Endothelial cell of umbilical vein (primary cell): ENCODE measurements around the gene TMCC2. TPM values are rescaled to one million over a fixed set of nuclear protein-coding genes. Genes with fewer than 3 reads are reported as not detected.

Experiments
- BruUV-seq: library from RNA; stranded (reverse); fragments of 400-500 nt; replicated peaks from 2 replicates; lab custom pipeline; 2021; lab: Mats Ljungman, UMichigan
- CTCF ChIA-PET: fragments of 300-600, 350-600 bp; sonication (Branson Sonifier 250); formaldehyde crosslinking; loops from one replicate; lab custom pipeline; 2021; ENCODE audit warnings: antibody characterized with exemption, inconsistent platforms; lab: Charles Lee
- POLR2A ChIA-PET: fragments of 300-600, 350-600 bp; sonication (Branson Sonifier 250); formaldehyde crosslinking; loops from one replicate; lab custom pipeline; 2021; ENCODE audit warnings: antibody characterized with exemption, inconsistent platforms; lab: Charles Lee
- DNase-seq: peaks from one replicate; pipeline ENCODE4 v3.0.0-alpha.2; 2011; ENCODE audit warnings: low read depth, low spot score
- FAIRE-seq: peaks from 2 replicates; lab custom pipeline; 2011; peaks lifted over from hg19 to GRCh38; lab: Jason Lieb, UNC
- H2AFZ ChIP-seq: 2 replicates; pipeline ENCODE4 v1.6.0; 2012; ENCODE audit warnings: low read depth, low read length, control low read depth, inconsistent platforms
- H3K27ac ChIP-seq: 2 replicates; pipeline ENCODE4 v1.5.1; 2011; ENCODE audit warnings: low read depth, mild to moderate bottlenecking, control low read depth, low read length, moderate library complexity; ENCODE audit not compliant: insufficient read depth
- H3K27me3 ChIP-seq, 2 experiments: 2 replicates each; pipeline versions ENCODE4 v1.6.0 to v1.6.1; 2011; ENCODE audit warnings: low read length in 2 of 2, mixed read lengths in 1 of 2; ENCODE audit not compliant: control insufficient read depth in 2 of 2, insufficient read depth in 2 of 2
- H3K36me3 ChIP-seq, 2 experiments: 2 replicates in 1 of 2; 3 replicates in 1 of 2; pipeline ENCODE4 v1.5.1; 2011; ENCODE audit warnings: low read length in 2 of 2, mild to moderate bottlenecking in 1 of 2, moderate library complexity in 1 of 2; ENCODE audit not compliant: control insufficient read depth in 2 of 2, insufficient read depth in 2 of 2; ENCODE audit errors: extremely low read depth in 1 of 2
- H3K4me1 ChIP-seq: 3 replicates; pipeline ENCODE4 v1.5.1; 2011; ENCODE audit warnings: mild to moderate bottlenecking, low read length; ENCODE audit not compliant: control insufficient read depth, insufficient read depth; ENCODE audit errors: extremely low read depth
- H3K4me2 ChIP-seq: 2 replicates; pipeline ENCODE4 v1.6.1; 2011; ENCODE audit warnings: low read length, control low read depth, mixed read lengths; ENCODE audit not compliant: insufficient read depth
- H3K4me3 ChIP-seq, 3 experiments: fragments of 200-600 bp in 1 of 3; sonication (generic), shearing (Covaris generic) in 1 of 3; replicated peaks in 1 of 3; 2 replicates each; pipeline ENCODE4 v1.5.1; 2011 to 2016; ENCODE audit warnings: control low read depth in 3 of 3, low read length in 3 of 3, mild to moderate bottlenecking in 2 of 3, inconsistent platforms in 1 of 3, low read depth in 1 of 3, moderate library complexity in 1 of 3; ENCODE audit not compliant: insufficient read depth in 1 of 3
- H3K79me2 ChIP-seq: 2 replicates; pipeline ENCODE4 v1.6.0; 2012; ENCODE audit warnings: low read length, inconsistent platforms; ENCODE audit not compliant: control insufficient read depth, insufficient read depth
- H3K9ac ChIP-seq: replicated peaks from 2 replicates; pipeline ENCODE3; 2011; ENCODE audit warnings: low read length, control low read depth; ENCODE audit not compliant: insufficient read depth; ENCODE audit errors: extremely low read depth
- H3K9me1 ChIP-seq: replicated peaks from 3 replicates; pipeline ENCODE4 v1.6.0; 2011; ENCODE audit warnings: mild to moderate bottlenecking, low read length; ENCODE audit not compliant: control insufficient read depth, insufficient read depth; ENCODE audit errors: extremely low read depth
- H3K9me3 ChIP-seq: replicated peaks from 2 replicates; pipeline ENCODE4 v1.5.1; 2012; ENCODE audit warnings: low read length, inconsistent platforms; ENCODE audit not compliant: control insufficient read depth, insufficient read depth
- H4K20me1 ChIP-seq: replicated peaks from 2 replicates; pipeline ENCODE3; 2011; ENCODE audit warnings: mild to moderate bottlenecking, low read length; ENCODE audit not compliant: control insufficient read depth, insufficient read depth; ENCODE audit errors: extremely low read depth
- EZH2 ChIP-seq: IDR thresholded peaks from 2 replicates; pipeline ENCODE4 v1.6.1; 2012; ENCODE audit warnings: borderline replicate concordance, low read depth, mild to moderate bottlenecking, moderate library complexity, low read length, inconsistent platforms; ENCODE audit not compliant: severe bottlenecking
- FOS ChIP-seq: IDR thresholded peaks from 2 replicates; pipeline ENCODE4 v1.6.1; 2011; ENCODE audit warnings: mild to moderate bottlenecking, low read length, moderate library complexity, borderline replicate concordance; ENCODE audit not compliant: insufficient read depth
- GATA2 ChIP-seq: IDR thresholded peaks from 2 replicates; pipeline ENCODE4 v1.7.0; 2011; ENCODE audit warnings: low read depth, mild to moderate bottlenecking, moderate library complexity, mixed read lengths, low read length; ENCODE audit not compliant: insufficient read length, insufficient read depth
- JUN ChIP-seq: IDR thresholded peaks from 2 replicates; pipeline ENCODE4 v1.6.1; 2011; ENCODE audit warnings: borderline replicate concordance, low read depth; ENCODE audit not compliant: insufficient read length, insufficient read depth
- MYC ChIP-seq: IDR thresholded peaks from one replicate; pipeline ENCODE4 v1.6.1; 2011; ENCODE audit warnings: mild to moderate bottlenecking, low read depth, low read length
- POLR2A ChIP-seq: IDR thresholded peaks from 2 replicates; pipeline ENCODE4 v1.6.1; 2012; ENCODE audit warnings: low read depth, mild to moderate bottlenecking, control low read depth, low read length
- POLR2AphosphoS5 ChIP-seq: IDR thresholded peaks from 2 replicates; pipeline ENCODE4 v1.6.1; 2012; ENCODE audit warnings: low read depth, mild to moderate bottlenecking, control low read depth, low read length, moderate library complexity; ENCODE audit not compliant: insufficient read depth
- dilution Hi-C: fragments of 300-500 bp; cut with MboI; formaldehyde crosslinking; loops from one replicate; pipeline ENCODE4 v1.15.0; 2019; ENCODE audit warnings: low sequenced_read_pairs; ENCODE audit not compliant: extremely low pct_ligation_motif_present
- intact Hi-C: fragments of 100-400 bp; cut with micrococcal nuclease; formaldehyde crosslinking; loops from one replicate; pipeline ENCODE4 v1.10.0; 2022
- polyA plus RNA-seq, 4 experiments: library from polyadenylated mRNA; depleted of rRNA in 3 of 4; stranded (reverse) in 3 of 4; unstranded in 1 of 4; fragments of >200 nt; gene quantifications; 2 replicates each; pipeline versions ENCODE4 v1.2.1 to v1.2.3, GENCODE V29; 2011 to 2012; ENCODE audit warnings: missing spikeins in 1 of 4
- total RNA-seq: library from RNA; stranded (reverse); gene quantifications from 2 replicates; pipeline ENCODE4 v1.2.3, GENCODE V29; 2021
- TF ChIP-seq, protein P1 (sequence below), 2 donors: IDR thresholded peaks; 1 replicate in 1 of 2; 2 replicates in 1 of 2; pipeline ENCODE4 v1.5.1; 2011; ENCODE audit warnings: low read length in 2 of 2, mild to moderate bottlenecking in 2 of 2, moderate library complexity in 2 of 2, control low read depth in 1 of 2, inconsistent platforms in 1 of 2, low read depth in 1 of 2; ENCODE audit not compliant: insufficient read depth in 1 of 2; ENCODE audit errors: extremely low read depth in 1 of 2
- TF ChIP-seq, protein P2 (sequence below): IDR thresholded peaks from 2 replicates; pipeline ENCODE4 v1.6.1; 2011; ENCODE audit not compliant: insufficient read depth, insufficient read length

TMCC2 gene
- total and polyA plus RNA-seq, 2 donors (not counting 3 experiments of a cell fraction or from before 2014, with no cell fraction given) = 2.0 to 2.1 TPM

- POLR2A ChIA-PET = interaction anchor here (1.1 to 1.7 kb wide), 3 partner anchors 10 to 23 kb away, joined by 4 to 9 read pairs (median 6); no protein-coding TSS in a partner anchor
- Histone ChIP-seq H3K4me2 (peak overlapping the region; percentile 18), H3K27ac (peak overlapping the region; percentile 61), H3K9me1 (no peaks in the 10 kb centered on the region), H3K4me1 (peaks cover 30% of the 10 kb centered on the region), H3K9me3 (no peaks in the 10 kb centered on the region), H3K4me3 (no peak overlapping the region), H4K20me1 (no peaks in the 10 kb centered on the region), H3K9ac (no peak overlapping the region), H3K36me3 (no peaks in the 10 kb centered on the region), H3K27me3 (no peaks in the 10 kb centered on the region), H2AFZ (no peak overlapping the region), H3K79me2 (no peaks in the 10 kb centered on the region)
- intact Hi-C loops = loop anchor here (1.0 kb wide), 2 partner anchors 11 to 26 kb away; partner anchors contain the start of gene NUAK2
- FAIRE-seq (no peak), DNase-seq (no peak)
- BruUV-seq = no TSS peak
- CTCF ChIA-PET = interaction anchor here (0.9 to 6.9 kb wide), 12 partner anchors 8 to 230 kb away, joined by 3 to 49 read pairs (median 6); partner anchors contain the start of gene NUAK2
- dilution Hi-C loops = no loop called here
- no peak for TF ChIP-seq POLR2AphosphoS5
These were observed 67.2 kb downstream of the TMCC2 start for GRCh38 chr1:205294934-205295333.

- no peak for FAIRE-seq
- DNase-seq = no peak
- Histone ChIP-seq H4K20me1 (no peaks in the 10 kb centered on the region), H3K9me3 (no peaks in the 10 kb centered on the region), H3K27ac (no peak overlapping the region), H3K79me2 (no peaks in the 10 kb centered on the region), H3K9ac (no peak overlapping the region), H3K27me3 (no peaks in the 10 kb centered on the region), H3K4me3 (no peak overlapping the region), H2AFZ (no peak overlapping the region), H3K36me3 (no peaks in the 10 kb centered on the region), H3K9me1 (no peaks in the 10 kb centered on the region), H3K4me1 (peaks cover 30% of the 10 kb centered on the region), H3K4me2 (no peak overlapping the region)
- ChIA-PET POLR2A (no interaction called here), CTCF (interaction anchor here (3.4 to 6.9 kb wide), 2 partner anchors 22 to 23 kb away, joined by 36 to 49 read pairs; partner anchors contain the start of gene NUAK2)
- TF ChIP-seq FOS (no peak), POLR2AphosphoS5 (no peak), EZH2 (no peak), POLR2A (no peak), JUN (no peak), MYC (no peak), GATA2 (no peak)
- TF ChIP-seq, protein P1, sequence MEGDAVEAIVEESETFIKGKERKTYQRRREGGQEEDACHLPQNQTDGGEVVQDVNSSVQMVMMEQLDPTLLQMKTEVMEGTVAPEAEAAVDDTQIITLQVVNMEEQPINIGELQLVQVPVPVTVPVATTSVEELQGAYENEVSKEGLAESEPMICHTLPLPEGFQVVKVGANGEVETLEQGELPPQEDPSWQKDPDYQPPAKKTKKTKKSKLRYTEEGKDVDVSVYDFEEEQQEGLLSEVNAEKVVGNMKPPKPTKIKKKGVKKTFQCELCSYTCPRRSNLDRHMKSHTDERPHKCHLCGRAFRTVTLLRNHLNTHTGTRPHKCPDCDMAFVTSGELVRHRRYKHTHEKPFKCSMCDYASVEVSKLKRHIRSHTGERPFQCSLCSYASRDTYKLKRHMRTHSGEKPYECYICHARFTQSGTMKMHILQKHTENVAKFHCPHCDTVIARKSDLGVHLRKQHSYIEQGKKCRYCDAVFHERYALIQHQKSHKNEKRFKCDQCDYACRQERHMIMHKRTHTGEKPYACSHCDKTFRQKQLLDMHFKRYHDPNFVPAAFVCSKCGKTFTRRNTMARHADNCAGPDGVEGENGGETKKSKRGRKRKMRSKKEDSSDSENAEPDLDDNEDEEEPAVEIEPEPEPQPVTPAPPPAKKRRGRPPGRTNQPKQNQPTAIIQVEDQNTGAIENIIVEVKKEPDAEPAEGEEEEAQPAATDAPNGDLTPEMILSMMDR (IDR thresholded peaks at IDR 0.05; ENCODE audit: extremely low read depth in 1 of 2, insufficient read depth in 1 of 2, low read depth in 1 of 2, low read length in 2 of 2) = no peak
- TF ChIP-seq, protein P2, sequence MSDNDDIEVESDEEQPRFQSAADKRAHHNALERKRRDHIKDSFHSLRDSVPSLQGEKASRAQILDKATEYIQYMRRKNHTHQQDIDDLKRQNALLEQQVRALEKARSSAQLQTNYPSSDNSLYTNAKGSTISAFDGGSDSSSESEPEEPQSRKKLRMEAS = no peak
- intact Hi-C loops (no loop called here), dilution Hi-C loops (no loop called here)
- no TSS peak for BruUV-seq
These were observed 68.4 kb downstream of the TMCC2 start for GRCh38 chr1:205296154-205296553.
